Upper lobe of right lung (tissue), 1 donor: Measurements from ENCODE around the gene ELF1. TPM values are rescaled to one million over a fixed set of nuclear protein-coding genes. Genes with fewer than 3 reads are reported as not detected.

Source experiments
- ATAC-seq: fragments of 200-7000 bp; cut with Tn5 transposase; one replicate; pipeline ENCODE4 v1.9.1; 2020; ENCODE audit warnings: mild to moderate bottlenecking, moderate library complexity
- DNase-seq: peaks from one replicate; pipeline ENCODE4 v3.0.0-alpha.2; 2020
- H3K27ac ChIP-seq: fragments of 200-600 bp; one replicate; pipeline ENCODE4 v1.8.0; 2022
- H3K27me3 ChIP-seq: fragments of 200-600 bp; one replicate; pipeline ENCODE4 v1.8.0; 2022; ENCODE audit warnings: mild to moderate bottlenecking
- H3K36me3 ChIP-seq: fragments of 200-600 bp; one replicate; pipeline ENCODE4 v1.8.0; 2022
- H3K4me1 ChIP-seq: fragments of 200-600 bp; one replicate; pipeline ENCODE4 v1.8.0; 2022
- H3K4me3 ChIP-seq: fragments of 200-600 bp; one replicate; pipeline ENCODE4 v1.8.0; 2022; ENCODE audit warnings: mild to moderate bottlenecking
- H3K9me3 ChIP-seq: fragments of 200-600 bp; one replicate; pipeline ENCODE4 v1.8.0; 2022
- CTCF ChIP-seq: fragments of 200-600 bp; IDR thresholded peaks from one replicate; pipeline ENCODE4 v1.8.0; 2022; ENCODE audit warnings: antibody characterized with exemption
- intact Hi-C: fragments of 100-400 bp; cut with DNase I; formaldehyde crosslinking; loops from one replicate; pipeline ENCODE4 v1.11.0; 2022
- total RNA-seq: library from RNA; stranded (reverse); fragmentation: NEBNext Ultra II Directional; extraction: Animal tissue kit (Norgen Biotek cat#: 25700); gene quantifications from one replicate; pipeline ENCODE4 v1.2.1, GENCODE V29; 2021
- donor health status: DM: no; HTN: yes; CAD: no; lungs with severe emphysema.

ELF1 gene
- total RNA-seq, 1 donor from 2014 or later: 81.5 TPM

- Histone ChIP-seq H3K9me3 (no peaks in the 10 kb centered on the region), H3K27me3 (no peaks in the 10 kb centered on the region), H3K36me3 (peaks cover 22% of the 10 kb centered on the region), H3K4me1 (peaks cover 11% of the 10 kb centered on the region), H3K27ac (no peak overlapping the region), H3K4me3 (no peak overlapping the region)
- TF ChIP-seq CTCF: no peak
- DNase-seq (no peak), ATAC-seq (no peak)
- intact Hi-C loops: no loop called here
Measured at GRCh38 chr13:40958655-40959054, 60.5 kb downstream of the ELF1 start.

- no peak for TF ChIP-seq CTCF
- no peaks in the 10 kb centered on the region for H3K4me1 ChIP-seq
- intact Hi-C loops: no loop called here
- no peaks in the 10 kb centered on the region for H3K27me3 ChIP-seq
- H3K27ac ChIP-seq: no peak overlapping the region
- DNase-seq (no peak), ATAC-seq (no peak)
- H3K36me3 ChIP-seq: peaks cover 100% of the 10 kb centered on the region
- no peak overlapping the region for H3K4me3 ChIP-seq
- H3K9me3 ChIP-seq: no peaks in the 10 kb centered on the region
Measured at GRCh38 chr13:40946485-40946884, 72.6 kb downstream of the ELF1 start.

GRCh38 chr13:40943073-40943472, 76.0 kb downstream of the ELF1 start:
- intact Hi-C loops: no loop called here
- Histone ChIP-seq H3K9me3 (no peaks in the 10 kb centered on the region), H3K27me3 (no peaks in the 10 kb centered on the region), H3K27ac (no peak overlapping the region), H3K4me1 (no peaks in the 10 kb centered on the region), H3K36me3 (peaks cover 94% of the 10 kb centered on the region), H3K4me3 (no peak overlapping the region)
- no peak for ATAC-seq
- TF ChIP-seq CTCF: no peak
- no peak for DNase-seq

GRCh38 chr13:40941581-40941980, 77.5 kb downstream of the ELF1 start:
- no peaks in the 10 kb centered on the region for H3K9me3 ChIP-seq
- H3K4me1 ChIP-seq: no peaks in the 10 kb centered on the region
- no peak overlapping the region for H3K4me3 ChIP-seq
- intact Hi-C loops: no loop called here
- no peak for TF ChIP-seq CTCF
- H3K36me3 ChIP-seq: peaks cover 82% of the 10 kb centered on the region
- no peak for DNase-seq
- H3K27ac ChIP-seq: no peak overlapping the region
- H3K27me3 ChIP-seq: no peaks in the 10 kb centered on the region
- no peak for ATAC-seq

- H3K4me1 ChIP-seq: no peaks in the 10 kb centered on the region
- H3K4me3 ChIP-seq: no peak overlapping the region
- DNase-seq: no peak
- H3K27ac ChIP-seq: no peak overlapping the region
- TF ChIP-seq CTCF: no peak
- peak; percentile 45 for ATAC-seq
- intact Hi-C loops: no loop called here
- H3K36me3 ChIP-seq: peaks cover 79% of the 10 kb centered on the region
- no peaks in the 10 kb centered on the region for H3K9me3 ChIP-seq
- no peaks in the 10 kb centered on the region for H3K27me3 ChIP-seq
Measured at GRCh38 chr13:40940841-40941240, 78.3 kb downstream of the ELF1 start.

- DNase-seq (no peak), ATAC-seq (no peak)
- no peak for TF ChIP-seq CTCF
- intact Hi-C loops: no loop called here
- Histone ChIP-seq H3K27ac (no peak overlapping the region), H3K4me1 (no peaks in the 10 kb centered on the region), H3K36me3 (peaks cover 77% of the 10 kb centered on the region), H3K27me3 (no peaks in the 10 kb centered on the region), H3K4me3 (no peak overlapping the region), H3K9me3 (no peaks in the 10 kb centered on the region)
Measured at GRCh38 chr13:40933508-40934204, 85.5 kb downstream of the ELF1 start.
